ENCODE measurements around the gene ZBTB26.
"Not testable (repeated sequence)": the region's sequence is repeated elsewhere in the genome, so short reads cannot be mapped to it uniquely, and the experiment has no call there.

ZBTB26 gene

GRCh38 chr9:122883125-122883524, 48.2 kb downstream of the ZBTB26 start:
- H3K4me3 ChIP-seq (replicated peaks; ENCODE audit: low read depth, low read length) = no peak overlapping the region
- TF ChIP-seq, protein P1, sequence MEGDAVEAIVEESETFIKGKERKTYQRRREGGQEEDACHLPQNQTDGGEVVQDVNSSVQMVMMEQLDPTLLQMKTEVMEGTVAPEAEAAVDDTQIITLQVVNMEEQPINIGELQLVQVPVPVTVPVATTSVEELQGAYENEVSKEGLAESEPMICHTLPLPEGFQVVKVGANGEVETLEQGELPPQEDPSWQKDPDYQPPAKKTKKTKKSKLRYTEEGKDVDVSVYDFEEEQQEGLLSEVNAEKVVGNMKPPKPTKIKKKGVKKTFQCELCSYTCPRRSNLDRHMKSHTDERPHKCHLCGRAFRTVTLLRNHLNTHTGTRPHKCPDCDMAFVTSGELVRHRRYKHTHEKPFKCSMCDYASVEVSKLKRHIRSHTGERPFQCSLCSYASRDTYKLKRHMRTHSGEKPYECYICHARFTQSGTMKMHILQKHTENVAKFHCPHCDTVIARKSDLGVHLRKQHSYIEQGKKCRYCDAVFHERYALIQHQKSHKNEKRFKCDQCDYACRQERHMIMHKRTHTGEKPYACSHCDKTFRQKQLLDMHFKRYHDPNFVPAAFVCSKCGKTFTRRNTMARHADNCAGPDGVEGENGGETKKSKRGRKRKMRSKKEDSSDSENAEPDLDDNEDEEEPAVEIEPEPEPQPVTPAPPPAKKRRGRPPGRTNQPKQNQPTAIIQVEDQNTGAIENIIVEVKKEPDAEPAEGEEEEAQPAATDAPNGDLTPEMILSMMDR (IDR thresholded peaks at IDR 0.05; ENCODE audit: low read length, missing control alignments) = no peak
- DNase-seq (ENCODE audit: low read depth) = no peak

DNA sequence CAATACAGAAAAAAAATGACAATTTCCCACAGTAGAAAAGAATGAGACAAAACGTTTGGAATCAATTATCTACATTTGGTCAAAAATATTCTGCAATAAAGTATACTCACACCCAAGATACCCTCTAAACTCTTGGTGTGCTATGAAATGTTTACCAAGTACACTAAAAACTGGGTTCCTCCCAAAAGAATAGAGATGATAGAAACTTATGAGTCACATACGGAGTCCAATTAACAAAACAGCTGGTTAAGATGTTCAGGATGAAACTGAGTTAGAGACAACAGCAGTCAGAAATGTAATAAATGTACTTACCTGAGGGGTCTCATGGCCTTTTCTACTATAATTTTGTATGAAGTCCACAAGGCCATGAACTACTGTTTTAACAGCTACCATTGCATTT, 51.9 kb downstream of the ZBTB26 start:
- H3K4me3 ChIP-seq (replicated peaks; ENCODE audit: low read depth, low read length) = no peak overlapping the region
- DNase-seq (ENCODE audit: low read depth) = no peak
- TF ChIP-seq, protein P1 (IDR thresholded peaks at IDR 0.05; ENCODE audit: low read length, missing control alignments) = no peak

DNA sequence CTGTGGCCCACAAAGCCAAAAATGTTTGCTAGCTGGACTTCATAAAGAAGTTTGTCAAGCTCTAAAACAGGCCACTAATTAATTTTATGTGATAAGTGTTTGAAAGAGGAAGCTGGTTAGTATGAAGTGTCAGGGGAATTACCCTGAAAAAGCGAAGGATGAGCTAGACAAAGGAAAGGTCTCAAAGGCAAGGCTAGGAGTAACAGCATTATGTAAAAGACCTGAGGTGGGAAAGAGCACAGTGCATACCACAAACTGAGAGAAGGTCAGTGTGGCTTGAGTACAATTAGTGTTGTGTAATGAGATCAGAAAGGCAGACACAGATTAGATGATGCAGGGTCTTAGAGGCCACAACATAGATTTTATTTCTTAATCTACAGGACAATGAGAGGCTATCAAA, 55.8 kb downstream of the ZBTB26 start:
- no peak for DNase-seq (ENCODE audit: low read depth)

GRCh38 chr9:122867276-122867675, 64.0 kb downstream of the ZBTB26 start:
- DNase-seq (ENCODE audit: low read depth) = not testable (repeated sequence)

More for the DNA sequence above, 55.8 kb downstream of the ZBTB26 start:
- TF ChIP-seq, protein P1 (IDR thresholded peaks at IDR 0.05; ENCODE audit: low read length, missing control alignments) = no peak
- no peak overlapping the region for H3K4me3 ChIP-seq (replicated peaks; ENCODE audit: low read depth, low read length)

GRCh38 chr9:122866079-122866478, 65.2 kb downstream of the ZBTB26 start:
- TF ChIP-seq, protein P1 (IDR thresholded peaks at IDR 0.05; ENCODE audit: low read length, missing control alignments) = no peak
- DNase-seq (ENCODE audit: low read depth) = no peak
- no peak overlapping the region for H3K4me3 ChIP-seq (replicated peaks; ENCODE audit: low read depth, low read length)

More at GRCh38 chr9:122867276-122867675, 64.0 kb downstream of the ZBTB26 start:
- H3K4me3 ChIP-seq (replicated peaks; ENCODE audit: low read depth, low read length) = not testable (repeated sequence)

Data from fibroblast of pulmonary artery (primary cell).